ENCODE measurements around the gene MAGI2.

GRCh38 chr7:78691584-78691983, 761.9 kb downstream of the MAGI2 start:
- TF ChIP-seq CTCF (conservative IDR thresholded peaks at IDR 0.05; ENCODE audit: low read depth in 2 of 2): no peak
- TF ChIP-seq EZH2 (IDR thresholded peaks at IDR 0.05; ENCODE audit: low read depth, unreplicated experiment): no peak
- TF ChIP-seq JUNB (IDR thresholded peaks at IDR 0.05; ENCODE audit: unreplicated experiment): no peak
- TF ChIP-seq POLR2AphosphoS5 (IDR thresholded peaks at IDR 0.05; ENCODE audit: low read depth): no peak
- TF ChIP-seq EZH2phosphoT487 (IDR thresholded peaks at IDR 0.05; ENCODE audit: unreplicated experiment): no peak
- no peak for TF ChIP-seq CREB1 (CRISPR knock-in tag; IDR thresholded peaks at IDR 0.05; ENCODE audit: low read depth)
- no peak for TF ChIP-seq REST (IDR thresholded peaks at IDR 0.05; ENCODE audit: unreplicated experiment)
- TF ChIP-seq NANOG (IDR thresholded peaks at IDR 0.05; ENCODE audit: borderline replicate concordance): no peak
- no peak for TF ChIP-seq STAT1 (IDR thresholded peaks at IDR 0.05; ENCODE audit: unreplicated experiment)
- no peak for TF ChIP-seq ETS1 (IDR thresholded peaks at IDR 0.05)
